Stimulated activated CD8-positive, alpha-beta memory T cell treated with anti-CD3 and anti-CD28 coated beads, Interleukin-12 subunit alpha, Interleukin-12 subunit beta, amount 100 ng/mL, for 24 hours (primary cell): Measurements from ENCODE around the gene MYD88.

Experiments
- DNase-seq: peaks from one replicate; pipeline ENCODE4 v3.0.0-alpha.2; 2020; ENCODE audit errors: extremely low read depth

MYD88 gene

DNA sequence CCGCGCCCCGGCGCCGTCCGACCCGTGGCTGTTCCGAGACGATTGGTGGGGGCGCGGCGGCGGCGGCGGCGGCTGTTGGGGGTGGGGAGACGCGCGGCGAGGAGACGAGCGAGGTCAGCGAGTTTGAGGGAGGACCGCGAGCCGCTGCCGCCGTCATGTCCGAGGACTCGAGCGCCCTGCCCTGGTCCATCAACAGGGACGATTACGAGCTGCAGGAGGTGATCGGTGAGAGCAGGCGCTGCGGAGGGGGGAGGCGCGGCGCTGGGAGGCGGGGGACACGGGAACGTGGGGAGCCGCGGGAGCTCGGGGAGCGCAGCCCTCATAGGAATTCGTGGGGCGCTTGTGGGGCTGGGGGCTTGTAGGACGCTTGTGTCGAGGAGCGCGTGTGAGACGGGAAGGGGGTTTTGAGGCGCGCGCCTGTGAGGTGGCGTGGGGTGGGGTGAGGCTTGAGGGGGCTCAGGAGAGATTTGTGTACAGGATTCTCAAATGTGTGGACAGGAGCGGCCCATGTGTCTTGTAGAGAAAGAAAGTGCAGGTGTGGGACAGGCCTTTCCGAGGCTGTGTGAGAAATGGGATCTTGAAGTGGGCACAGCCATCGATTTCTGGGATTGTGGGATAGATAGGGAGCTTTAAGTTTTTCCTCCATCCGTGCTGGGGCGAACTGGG lies 27.4 kb downstream of the MYD88 start:
- DNase-seq, result no peak

DNA sequence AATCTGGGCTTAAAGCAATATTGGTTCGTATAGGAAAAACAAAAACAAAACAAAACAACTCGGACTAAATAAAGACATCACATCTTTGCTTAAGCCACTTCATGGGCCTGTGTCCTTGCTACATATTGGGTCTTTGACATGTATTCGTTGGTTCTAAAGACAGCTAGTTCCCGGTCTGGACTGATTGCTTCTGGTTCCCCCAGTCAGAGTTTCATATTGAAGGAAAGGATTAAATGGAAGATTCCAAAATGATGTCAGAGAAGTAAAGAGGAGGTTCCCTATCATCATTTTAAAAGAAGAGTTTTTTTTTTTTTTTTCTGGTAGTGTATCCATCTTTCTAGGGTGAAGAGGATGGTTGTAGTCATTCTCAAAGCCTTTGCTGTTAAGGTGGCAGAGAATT lies 29.1 kb downstream of the MYD88 start:
- no peak for DNase-seq

DNA sequence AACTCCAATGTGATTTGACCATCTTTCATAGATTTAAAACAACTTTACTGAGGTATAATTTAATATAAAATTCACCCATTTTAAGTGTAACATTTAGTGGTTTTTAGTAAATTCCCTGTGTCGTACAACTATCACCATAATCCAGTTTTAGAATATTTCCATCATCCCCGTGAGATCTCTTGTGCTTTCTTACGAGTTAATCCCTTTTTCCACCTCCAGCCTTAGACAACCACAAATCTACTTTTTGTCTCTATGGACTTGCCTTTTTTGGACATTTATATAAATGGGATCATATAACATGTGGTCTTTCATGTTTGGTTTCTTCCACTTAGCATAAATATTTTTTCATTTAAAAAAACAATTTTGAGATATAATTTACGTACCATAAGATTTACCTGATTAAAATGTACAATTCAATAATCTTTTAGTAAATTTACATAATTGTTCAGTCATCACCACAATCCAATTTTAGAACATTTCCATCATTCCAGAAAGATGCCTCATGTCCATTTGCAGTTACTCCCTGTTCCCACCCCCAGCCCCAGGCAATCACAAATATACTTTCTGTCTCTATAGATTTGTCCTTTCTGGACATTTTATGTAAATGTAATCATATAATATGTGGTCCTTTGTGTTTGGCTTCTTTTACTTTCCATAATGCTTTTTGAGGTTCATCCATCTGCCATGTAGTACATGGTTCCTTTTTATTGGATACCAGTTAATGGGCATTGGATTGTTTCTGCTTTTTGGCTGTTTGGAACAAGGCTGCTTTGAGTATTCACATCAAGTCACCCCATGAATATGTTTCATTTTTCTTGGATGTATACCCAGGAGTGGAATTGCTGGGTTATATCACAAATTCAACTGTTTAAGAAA lies 29.9 kb downstream of the MYD88 start:
- DNase-seq, result no peak

DNA sequence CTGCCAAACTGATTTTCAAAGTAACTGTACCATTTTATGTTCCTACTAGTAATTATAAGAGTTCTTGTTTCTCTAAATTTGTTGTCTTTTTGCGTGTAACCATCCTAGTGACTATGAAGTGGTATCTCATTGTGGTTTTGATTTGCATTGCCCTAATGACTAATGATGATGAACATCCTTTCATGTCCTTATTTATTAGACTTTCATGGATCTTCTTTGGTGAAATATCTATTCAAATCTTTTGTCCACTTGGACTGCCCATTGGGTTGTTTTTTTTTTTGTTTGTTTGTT lies 30.5 kb downstream of the MYD88 start:
- DNase-seq, result no peak

DNA sequence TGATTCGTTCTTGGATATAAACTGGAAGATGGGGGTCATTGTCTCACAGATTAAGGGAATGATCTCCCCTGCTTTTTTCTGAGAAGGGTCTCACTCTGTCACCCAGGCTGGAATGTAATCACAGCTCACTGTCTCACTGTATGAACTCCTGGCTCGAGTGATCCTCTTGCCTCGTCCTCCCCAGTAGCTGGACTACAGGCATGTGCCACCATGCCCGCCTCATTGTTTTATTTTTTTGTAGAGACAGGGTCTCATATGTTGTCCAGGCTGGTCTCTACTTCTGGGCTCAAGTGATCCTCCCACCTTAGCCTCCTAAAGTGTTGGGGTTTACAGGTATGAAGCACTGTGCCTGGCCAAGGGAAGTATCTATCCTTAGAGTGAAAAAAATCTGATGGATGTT lies 32.3 kb downstream of the MYD88 start:
- DNase-seq, result no peak

DNA sequence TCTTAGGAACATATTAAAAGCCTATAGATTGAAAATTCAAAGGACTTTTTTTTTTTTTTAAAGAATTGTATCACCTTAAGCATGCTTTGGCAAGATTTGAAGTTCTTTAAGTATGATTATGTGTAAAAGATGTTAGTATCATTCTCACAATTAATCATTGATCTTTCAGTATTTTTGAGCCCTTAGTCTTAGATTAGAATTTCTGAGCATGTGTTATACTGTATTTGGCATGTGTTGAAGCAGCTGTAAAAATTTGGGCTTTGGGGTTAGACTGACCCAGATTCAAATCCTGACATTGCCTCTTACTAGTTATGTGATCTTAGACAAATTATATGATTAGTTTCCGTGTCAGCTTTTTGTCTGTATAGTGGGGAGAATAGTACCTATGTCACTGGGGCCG lies 33.2 kb downstream of the MYD88 start:
- DNase-seq, result no peak

DNA sequence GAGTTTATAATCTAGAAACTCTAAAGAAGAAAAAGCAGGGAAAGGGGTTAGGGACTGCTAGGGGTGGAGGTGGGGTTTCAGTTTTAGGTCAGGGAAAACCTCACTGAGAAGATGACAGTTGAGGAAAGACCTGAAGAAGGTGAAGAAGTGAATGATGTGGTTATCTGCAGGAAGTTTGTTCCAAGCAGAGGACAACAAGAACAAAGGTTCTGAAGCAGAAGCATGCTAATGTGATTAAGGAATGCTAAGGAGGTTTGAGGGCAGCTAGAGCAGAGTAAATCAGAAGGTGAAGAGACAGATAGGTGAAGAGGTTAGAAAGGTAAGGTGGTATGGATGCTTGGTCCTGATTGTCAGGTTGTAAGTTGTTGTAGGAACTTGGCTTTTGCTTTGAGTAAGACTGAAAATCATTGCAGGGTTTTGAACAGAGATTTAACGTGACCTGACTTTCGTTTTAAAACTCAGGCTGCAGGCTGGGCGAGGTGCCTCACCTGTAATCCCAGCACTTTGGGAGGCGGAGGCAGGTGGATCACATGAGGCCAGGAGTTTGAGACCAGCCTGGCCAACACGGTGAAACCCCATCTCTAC lies 35.5 kb downstream of the MYD88 start:
- DNase-seq, result no peak

DNA sequence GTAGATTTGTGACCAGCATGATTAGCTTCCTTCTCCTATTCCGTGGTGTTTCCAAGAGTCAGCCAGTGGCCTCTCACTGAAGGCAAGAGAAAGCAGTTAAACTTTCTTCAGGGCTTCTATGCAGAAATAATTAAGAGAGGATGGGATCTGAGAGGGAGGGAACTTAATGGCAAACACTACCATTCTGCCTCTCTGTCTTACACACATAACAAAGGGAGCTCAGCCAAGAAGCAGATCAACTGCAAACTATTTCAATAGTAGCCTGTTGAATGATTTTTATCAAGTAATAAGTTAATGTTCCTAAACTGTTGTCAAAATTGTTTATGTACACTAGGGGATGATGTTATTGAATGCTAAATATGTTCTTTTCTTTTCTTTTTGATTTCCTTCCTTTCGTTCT lies 38.7 kb downstream of the MYD88 start:
- DNase-seq, result no peak

DNA sequence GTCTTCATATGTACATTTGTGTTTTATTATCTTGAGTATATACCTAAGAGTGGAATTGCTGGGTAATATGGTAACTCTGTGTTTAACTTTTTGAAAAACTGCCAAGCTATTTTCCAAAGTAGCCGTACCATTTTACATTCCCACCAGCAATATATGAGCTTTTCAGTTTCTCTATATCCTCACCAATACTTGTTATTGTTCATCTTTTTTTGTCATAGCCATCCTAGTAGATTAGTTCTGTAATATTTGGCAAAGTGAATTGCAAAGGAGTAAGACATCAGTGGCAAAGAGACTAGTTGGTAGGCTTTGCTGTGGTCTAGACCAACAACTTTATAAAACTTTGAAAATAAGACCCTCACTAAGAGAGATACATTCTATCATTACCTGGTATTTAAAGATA lies 48.3 kb downstream of the MYD88 start:
- no peak for DNase-seq

DNA sequence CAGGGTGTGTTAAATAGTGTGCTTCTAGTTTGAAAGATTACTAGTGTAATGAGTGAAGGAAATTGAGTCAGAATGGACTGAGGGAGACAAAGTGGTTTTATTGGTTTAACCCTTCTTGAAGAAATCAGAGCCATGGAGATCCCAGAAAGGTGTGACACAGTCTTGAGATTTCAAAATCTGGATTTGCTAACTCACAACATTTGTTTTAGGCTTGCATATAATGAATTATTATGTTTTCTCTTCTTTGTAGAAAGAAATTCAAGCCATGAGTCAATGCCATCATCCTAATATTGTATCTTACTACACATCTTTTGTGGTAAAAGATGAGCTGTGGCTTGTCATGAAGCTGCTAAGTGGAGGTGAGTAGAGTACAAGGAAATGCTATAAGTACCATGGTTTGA lies 52.0 kb downstream of the MYD88 start:
- no peak for DNase-seq
